GM19324 (cell line): ENCODE measurements around the gene USO1.
"Not testable (repeated sequence)": the region's sequence is repeated elsewhere in the genome, so short reads cannot be mapped to it uniquely, and the experiment has no call there.

Source experiments
- ATAC-seq: cut with Tn5 transposase; IDR thresholded peaks from one replicate; pipeline ENCODE4 v1.9.1; 2021; ENCODE audit warnings: mild to moderate bottlenecking, moderate library complexity; ENCODE audit not compliant: unreplicated experiment, low FRiP score

The USO1 gene

GRCh38 chr4:75834095-75834771 is 109.9 kb downstream of the USO1 start:
- no peak for ATAC-seq

GRCh38 chr4:75834772-75835154 is 110.4 kb downstream of the USO1 start:
- ATAC-seq, result no peak

GRCh38 chr4:75841641-75842520 is 117.5 kb downstream of the USO1 start:
- ATAC-seq, result no peak

GRCh38 chr4:75843596-75843995 is 119.2 kb downstream of the USO1 start:
- ATAC-seq, result no peak

GRCh38 chr4:75844151-75844662 is 119.8 kb downstream of the USO1 start:
- ATAC-seq, result no peak

GRCh38 chr4:75845992-75846391 is 121.6 kb downstream of the USO1 start:
- no peak for ATAC-seq

- not testable (repeated sequence) for ATAC-seq
Measured at GRCh38 chr4:75848171-75848760, 123.9 kb downstream of the USO1 start.

- no peak for ATAC-seq
Measured at GRCh38 chr4:75848891-75849290, 124.5 kb downstream of the USO1 start.

- ATAC-seq, result no peak
Measured at GRCh38 chr4:75849461-75849860, 125.1 kb downstream of the USO1 start.

GRCh38 chr4:75858721-75859120 is 134.3 kb downstream of the USO1 start:
- no peak for ATAC-seq

GRCh38 chr4:75860606-75861005 is 136.2 kb downstream of the USO1 start:
- ATAC-seq, result no peak
